Stimulated activated CD8-positive, alpha-beta memory T cell treated with anti-CD3 and anti-CD28 coated beads, Interleukin-7, amount 100 ng/mL, for 4 hours (primary cell): Measurements from ENCODE around the gene IGFBP6.

Experiments
- DNase-seq, 2 donors: peaks; one replicate each; pipeline ENCODE4 v3.0.0-alpha.2; 2020; ENCODE audit warnings: low read depth in 2 of 2

Gene IGFBP6

DNA sequence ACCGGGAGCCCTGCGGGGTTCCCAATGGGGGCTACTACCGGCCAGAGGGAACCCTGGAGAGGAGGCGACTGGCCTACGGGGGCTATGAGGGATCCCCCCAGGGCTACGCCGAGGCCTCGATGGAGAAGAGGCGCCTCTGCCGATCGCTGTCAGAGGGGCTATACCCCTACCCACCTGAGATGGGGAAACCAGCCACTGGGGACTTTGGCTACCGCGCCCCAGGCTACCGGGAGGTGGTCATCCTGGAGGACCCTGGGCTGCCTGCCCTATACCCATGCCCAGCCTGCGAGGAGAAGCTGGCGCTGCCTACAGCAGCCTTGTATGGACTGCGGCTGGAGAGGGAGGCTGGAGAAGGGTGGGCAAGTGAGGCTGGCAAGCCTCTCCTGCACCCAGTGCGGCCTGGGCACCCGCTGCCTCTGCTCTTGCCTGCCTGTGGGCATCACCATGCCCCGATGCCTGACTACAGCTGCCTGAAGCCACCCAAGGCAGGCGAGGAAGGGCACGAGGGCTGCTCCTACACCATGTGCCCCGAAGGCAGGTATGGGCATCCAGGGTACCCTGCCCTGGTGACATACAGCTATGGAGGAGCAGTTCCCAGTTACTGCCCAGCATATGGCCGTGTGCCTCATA lies 37.9 kb upstream of the IGFBP6 start:
- no peak for DNase-seq

DNA sequence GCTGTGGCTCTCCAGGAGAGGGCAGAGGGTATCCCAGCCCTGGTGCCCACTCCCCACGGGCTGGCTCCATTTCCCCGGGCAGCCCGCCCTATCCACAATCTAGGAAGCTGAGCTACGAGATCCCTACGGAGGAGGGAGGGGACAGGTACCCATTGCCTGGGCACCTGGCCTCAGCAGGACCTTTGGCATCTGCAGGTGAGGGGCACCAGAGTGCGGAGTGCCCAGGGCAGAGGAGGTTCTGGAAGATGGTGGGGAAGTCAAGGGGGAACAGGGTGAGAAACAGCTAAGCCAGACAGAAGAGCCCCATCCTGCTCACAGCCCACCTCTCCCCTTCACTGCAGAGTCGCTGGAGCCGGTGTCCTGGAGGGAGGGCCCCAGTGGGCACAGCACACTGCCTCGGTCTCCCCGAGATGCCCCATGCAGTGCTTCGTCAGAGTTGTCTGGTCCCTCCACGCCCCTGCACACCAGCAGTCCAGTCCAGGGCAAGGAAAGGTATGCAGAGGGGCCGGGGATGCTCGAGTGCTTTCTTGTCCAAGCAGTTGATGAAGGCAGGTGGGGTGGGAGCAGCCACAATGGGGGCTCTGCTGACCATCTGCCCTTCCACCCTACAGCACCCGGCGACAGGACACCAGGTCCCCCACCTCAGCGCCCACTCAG lies 37.3 kb upstream of the IGFBP6 start:
- DNase-seq = no peak

DNA sequence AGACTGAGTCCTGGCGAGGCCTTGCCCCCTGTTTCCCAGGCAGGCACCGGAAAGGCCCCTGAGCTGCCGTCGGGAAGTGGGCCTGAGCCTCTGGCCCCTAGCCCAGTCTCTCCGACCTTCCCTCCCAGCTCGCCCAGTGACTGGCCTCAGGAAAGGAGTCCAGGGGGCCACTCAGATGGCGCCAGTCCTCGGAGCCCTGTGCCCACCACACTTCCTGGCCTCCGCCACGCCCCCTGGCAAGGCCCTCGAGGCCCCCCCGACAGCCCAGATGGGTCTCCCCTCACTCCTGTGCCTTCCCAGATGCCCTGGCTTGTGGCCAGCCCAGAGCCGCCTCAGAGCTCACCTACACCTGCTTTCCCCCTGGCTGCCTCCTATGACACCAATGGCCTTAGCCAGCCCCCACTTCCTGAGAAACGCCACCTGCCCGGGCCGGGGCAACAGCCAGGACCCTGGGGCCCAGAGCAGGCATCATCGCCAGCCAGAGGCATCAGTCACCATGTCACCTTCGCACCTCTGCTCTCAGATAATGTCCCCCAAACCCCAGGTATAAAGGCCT lies 36.7 kb upstream of the IGFBP6 start:
- no peak for DNase-seq

DNA sequence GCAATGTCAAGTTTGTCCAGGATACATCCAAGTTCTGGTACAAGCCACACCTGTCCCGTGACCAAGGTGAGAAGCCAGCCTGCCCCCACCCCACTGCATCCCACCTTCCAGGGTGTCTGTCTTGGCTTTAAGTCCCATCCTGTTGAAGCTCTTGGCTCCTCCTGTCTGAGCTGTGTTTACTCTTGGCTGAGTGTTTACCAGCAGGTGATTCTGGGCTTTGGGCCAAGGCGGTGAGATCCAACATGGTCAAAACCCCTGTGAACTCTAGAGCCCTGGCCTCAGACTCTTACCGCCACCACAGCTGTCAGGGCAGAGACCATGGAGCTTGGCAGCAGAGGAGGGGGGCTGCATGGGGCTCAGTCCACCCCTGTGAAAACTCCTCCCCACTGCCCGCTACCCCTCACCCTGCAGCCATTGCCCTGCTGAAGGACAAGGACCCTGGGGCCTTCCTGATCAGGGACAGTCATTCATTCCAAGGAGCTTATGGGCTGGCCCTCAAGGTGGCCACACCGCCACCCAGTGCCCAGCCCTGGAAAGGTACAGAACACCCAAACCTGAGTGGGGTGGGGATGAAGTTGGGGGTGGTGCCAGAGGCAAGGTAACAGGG lies 36.0 kb upstream of the IGFBP6 start:
- no peak for DNase-seq

DNA sequence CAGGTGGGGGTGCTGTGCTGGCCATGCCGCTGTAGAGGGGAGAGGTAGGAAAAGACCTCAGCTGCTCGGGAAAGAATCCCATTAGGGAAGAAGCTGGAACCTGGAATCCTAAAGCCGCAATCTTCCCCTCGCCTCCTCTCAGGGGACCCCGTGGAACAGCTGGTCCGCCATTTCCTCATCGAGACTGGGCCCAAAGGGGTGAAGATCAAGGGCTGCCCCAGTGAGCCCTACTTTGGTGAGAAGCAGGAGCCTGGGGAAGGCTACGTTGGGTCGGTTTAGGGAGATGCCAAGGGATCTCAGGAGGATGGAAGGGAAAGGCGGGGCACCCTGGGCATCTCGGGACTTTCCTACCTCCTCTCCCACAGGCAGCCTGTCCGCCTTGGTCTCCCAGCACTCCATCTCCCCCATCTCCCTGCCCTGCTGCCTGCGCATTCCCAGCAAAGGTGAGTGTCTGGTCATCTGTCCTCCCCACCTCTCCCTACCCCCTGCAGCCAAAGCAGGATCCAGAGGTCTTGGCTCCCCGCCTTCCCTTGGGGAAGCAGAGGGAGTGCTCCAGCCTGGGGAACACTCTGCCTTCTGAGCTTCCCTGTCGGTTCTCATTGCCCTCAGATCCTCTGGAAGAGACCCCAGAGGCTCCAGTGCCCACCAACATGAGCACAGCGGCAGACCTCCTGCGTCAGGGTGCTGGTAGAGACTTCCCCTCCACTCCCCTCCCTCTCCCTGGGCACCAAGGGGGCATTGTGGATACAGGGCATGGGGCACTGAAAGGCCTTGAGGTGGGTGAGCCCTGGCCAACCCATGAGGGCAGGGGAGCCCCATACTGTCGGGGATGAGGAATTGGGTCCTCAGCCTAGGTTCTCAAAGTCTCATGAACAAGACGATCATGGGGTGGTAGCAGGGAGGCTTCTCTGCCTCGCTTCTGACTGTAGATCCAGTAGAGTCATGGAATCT lies 35.2 kb upstream of the IGFBP6 start:
- no peak for DNase-seq

DNA sequence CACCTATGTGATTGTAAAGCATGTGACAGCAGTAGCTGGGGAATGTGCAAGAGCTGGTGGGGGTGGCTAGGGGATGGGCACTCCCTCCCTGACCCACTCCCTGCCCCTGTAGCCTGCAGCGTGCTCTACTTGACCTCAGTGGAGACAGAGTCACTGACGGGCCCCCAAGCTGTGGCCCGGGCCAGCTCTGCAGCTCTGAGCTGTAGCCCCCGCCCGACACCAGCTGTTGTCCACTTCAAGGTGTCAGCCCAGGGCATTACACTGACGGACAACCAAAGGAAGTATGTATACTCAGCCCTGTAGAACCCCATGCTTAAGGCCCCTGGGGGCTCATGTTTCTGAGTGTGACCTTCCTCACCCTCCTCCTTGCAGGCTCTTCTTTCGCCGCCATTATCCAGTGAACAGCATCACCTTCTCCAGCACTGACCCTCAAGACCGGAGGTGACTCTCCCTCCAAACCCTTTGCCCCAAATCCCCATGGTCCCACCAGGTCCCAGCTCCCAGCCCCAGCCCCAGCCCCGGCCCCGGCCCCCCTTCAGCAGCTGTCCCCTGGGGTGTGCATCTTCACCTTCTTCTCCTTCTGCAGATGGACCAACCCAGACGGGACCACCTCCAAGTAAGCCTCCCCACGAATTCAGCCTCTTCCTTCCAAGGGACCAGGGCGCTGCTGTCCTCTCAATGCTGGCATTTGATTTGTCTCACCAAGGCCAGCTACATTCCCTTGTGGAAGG lies 34.3 kb upstream of the IGFBP6 start:
- no peak for DNase-seq

DNA sequence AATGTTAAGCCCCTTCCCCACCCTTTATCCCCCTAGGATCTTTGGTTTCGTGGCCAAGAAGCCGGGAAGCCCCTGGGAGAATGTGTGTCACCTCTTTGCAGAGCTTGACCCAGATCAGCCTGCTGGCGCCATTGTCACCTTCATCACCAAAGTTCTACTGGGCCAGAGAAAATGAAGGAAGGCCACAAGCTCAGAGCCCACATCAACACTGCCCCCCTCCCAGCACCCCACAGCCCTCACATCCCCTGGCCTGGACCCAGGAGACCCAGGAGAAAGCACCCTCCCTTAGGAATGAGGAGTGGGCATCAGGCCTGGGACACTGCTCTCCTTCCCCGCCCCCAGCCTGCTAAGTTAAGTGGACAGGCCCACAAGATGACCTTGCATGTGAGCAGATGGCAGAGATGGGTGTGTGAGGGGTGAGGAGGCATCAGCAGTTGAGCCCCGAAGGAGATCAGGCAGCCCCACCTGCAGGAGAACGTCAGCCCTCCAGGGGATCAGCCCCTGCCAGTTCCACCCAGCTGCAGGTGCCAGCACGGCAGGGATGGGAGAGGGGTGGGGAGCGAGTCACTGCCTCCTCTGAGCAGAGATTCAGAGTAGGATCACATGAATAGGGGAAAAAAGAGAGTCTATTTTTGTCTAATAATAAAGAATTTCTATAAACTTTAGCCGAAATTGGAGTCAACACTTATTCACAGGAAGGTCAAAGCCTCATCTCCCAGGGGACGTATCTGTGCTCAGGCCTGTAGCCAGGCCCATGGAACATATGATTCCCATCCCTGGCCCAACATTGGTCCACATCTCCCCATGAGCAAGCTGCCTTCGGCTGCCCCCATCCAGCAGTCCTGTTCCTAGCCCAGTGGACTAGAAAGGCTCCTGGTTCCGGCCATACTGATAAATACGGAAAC lies 33.5 kb upstream of the IGFBP6 start:
- DNase-seq = no peak

DNA sequence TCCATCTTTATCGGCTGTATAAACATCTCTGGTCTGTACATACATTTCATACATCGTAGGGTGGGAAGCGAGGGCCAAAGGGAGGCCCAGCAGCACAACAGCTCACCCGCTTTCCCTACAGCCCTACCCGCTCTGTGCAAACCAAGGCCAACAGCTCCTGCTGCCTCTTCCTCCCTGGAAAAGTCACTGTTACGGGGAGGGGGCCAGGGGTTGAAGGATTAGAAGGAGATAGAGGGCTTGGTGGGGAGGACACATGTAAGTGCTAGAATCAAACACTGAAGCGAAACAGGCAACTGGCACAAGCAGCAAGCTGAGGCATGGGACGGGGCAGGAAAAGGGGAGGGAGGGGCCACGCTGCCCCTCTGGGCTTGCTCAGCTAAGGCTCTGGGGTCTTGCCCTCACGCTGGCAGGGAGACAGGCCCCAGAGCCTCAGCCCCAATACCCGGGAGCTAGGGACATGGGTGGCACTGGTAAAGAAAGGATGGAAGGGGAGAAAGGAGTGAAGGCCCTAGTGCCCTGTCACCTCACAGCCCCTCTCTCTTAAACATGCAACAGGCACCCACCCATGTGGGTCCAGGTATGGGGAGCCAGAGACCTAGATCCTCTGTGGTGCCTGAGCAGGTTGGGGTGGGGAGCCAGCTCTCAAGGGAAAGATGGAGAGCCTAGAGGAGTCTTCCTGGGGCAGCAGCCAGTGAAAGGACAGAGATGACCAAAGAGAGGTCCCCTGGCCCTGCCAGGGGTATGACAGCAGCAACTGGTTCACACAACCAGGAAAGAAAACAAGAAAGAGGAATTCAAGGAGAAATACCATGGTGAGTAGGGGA lies 32.6 kb upstream of the IGFBP6 start:
- no peak for DNase-seq

DNA sequence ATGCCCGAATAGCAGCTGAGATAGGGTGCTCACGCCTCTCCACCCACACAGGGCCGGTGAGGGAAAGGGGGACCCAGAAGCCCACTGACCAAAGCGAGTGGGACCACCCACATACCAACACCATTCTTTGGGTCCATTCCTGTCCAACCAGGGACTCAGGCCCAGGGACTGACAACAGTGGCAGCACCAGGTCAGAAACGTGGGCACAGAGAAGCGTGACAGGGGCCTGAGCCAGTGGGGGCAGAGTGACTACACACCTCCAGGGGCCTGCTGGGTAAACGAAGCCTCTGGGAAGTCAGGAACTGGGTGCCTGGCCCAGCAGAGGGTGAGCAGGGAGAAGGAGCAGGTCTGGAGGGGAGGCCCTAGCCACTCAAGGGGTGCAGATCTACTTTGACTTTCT lies 32.0 kb upstream of the IGFBP6 start:
- no peak for DNase-seq

DNA sequence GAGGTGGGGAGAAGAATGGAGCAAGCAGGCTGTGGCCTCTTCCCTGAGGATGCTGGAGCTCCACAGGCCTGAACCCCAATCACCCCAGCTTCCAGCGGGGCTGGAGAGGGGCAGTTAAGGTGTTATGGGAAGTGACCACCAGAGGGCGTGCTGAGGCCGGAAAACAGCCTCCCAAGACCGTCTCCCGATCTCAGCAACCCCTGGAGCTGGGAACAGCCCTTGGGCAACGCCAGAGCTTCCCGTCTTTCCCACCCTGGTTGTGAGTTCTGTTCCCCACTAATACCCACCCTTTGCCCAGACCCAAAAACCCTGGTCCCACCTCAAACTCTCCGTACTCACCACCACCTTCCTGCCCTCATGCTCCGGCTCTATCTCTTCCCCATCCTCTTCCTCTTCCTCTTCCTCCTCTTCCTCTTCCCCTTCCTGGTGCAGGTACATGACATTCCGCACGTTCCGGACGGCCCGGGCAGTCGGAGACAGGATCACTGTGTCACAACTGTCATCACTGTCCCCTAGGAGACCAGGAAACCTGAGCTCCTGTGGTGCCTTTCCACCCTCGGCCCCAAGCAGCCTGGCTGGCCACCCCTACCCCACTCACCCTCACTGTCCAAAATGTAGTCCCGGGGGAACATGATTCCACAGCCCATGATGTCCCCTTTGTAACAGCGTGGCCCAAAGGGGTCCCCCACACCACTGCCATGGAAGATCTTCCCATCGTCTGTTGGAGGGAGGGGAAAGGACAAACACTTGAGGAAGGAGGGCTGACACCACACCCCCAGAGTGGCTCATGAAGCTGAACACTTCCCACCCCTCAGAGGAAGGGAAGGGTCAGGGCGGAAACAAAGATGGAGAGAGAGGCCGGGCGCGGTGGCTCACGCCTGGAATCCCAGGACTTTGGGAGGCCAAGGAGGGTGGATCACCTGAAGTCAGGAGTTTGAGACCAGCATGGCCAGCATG lies 31.2 kb upstream of the IGFBP6 start:
- DNase-seq = peak; percentile 26 to 42

DNA sequence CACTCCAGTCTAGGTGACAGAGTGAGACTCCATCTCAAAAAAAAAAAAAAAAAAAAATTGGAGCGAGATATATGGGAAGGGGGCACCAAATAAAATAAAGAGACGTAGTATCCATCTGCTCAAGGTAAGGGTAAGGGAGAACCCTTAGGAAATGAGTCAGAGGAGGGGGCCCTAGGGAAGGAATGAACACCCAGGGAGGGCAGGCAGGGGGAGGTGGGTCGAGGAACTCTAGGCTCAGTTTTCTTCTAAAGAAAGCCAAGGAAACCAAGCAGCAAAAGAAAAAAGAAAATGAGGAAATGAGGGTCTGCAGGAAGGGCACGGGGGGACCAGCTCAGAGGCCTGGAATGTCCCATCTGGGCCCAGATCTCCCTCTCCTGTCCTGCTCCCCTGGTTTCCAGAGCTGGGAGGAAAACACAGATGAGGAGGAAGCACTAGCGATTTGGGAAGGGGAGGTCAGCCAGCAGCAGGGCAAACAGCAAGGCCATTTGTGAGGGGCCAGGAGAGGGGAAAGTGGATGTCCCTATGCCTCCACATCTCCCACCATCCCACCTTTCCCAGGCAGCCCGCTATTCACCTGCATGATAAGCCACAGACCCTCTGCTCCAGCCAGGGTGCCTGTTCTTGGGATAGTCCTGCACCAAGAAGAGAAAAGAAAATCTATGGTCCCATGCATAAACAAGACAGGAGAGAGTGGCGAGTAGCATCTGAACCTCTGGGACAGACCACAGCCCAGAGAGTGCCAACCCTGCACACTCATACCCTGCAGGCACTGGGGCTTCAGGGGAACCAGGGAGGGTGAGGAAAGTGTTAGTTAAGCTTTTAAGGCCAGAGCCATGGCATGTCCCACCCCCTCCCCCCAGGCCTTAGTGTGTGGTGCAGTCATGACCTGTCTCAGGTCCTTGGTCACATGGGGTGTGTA lies 30.1 kb upstream of the IGFBP6 start:
- DNase-seq = no peak

DNA sequence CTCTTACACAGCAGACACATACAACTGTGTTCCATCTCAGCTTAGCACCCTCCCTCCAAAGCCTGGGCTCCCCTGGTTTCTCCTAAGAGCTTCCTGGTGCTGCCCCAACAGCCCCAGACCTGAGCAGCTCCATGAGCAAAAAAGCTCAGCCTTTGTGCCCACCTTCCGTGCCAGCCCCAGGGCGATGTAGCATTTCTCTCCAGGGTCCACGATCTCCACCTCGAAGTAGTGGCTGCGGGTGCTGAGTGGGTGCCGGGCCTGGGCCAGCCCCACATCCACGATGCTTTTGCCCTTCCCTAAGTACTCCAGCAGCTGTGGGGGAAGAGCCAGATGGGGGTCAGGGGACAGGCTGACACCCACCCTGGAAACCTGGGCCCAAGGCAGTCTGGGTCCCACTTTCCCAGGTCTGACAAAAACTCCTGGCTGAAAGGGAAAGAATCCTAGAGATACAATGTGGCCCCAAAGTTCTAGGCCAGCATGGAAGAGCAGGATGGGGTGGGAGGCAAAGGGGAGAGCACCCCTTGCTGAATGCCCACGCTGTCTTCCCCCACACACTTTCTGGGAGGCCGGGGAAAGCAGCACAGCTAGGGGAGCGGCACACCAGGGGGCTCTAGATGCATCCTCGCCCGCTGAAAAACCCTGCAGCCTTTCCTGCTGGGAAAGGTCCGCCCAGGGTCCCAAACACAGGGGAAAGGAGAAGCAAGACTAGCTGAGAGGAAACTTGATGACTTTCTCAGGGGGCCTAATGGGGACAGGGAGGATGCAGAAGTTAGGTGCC lies 29.3 kb upstream of the IGFBP6 start:
- no peak for DNase-seq

DNA sequence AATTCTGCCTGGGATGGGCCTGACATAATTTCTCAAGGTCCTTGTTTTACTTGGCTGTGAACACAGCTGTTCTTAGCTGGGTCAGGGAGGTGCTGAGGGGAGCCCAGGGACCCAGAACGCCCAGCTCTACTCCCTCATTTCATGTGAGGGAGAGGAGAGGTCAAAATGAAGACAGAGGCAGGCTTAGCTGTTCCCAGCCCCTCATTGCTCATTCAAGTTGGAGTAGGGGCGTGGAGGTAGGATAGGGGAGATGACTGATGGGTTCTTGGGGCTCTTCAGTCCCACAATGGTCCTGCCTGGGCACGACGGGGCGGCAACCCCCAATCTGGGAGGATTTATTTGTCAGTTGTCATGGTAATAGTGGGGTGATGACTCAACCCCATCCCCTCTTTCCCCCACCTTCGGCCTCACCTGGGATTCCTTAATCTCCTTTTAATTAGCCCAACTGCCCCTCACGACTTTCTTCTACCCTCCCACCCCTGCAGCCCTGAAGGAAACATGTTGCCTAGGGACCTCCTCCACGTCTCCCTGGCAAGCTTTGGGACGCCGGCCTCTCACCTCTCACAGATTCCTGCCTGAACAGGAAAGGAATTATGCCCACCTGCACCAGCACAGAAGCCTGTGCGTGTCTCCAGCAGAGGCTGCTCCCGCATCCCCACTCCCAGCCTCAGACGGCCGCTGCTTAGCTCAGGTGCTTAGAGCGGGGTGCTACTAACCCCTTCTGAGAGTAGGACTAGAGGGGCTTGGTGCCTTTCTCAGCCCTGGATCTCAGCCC lies 28.5 kb upstream of the IGFBP6 start:
- DNase-seq = no peak

DNA sequence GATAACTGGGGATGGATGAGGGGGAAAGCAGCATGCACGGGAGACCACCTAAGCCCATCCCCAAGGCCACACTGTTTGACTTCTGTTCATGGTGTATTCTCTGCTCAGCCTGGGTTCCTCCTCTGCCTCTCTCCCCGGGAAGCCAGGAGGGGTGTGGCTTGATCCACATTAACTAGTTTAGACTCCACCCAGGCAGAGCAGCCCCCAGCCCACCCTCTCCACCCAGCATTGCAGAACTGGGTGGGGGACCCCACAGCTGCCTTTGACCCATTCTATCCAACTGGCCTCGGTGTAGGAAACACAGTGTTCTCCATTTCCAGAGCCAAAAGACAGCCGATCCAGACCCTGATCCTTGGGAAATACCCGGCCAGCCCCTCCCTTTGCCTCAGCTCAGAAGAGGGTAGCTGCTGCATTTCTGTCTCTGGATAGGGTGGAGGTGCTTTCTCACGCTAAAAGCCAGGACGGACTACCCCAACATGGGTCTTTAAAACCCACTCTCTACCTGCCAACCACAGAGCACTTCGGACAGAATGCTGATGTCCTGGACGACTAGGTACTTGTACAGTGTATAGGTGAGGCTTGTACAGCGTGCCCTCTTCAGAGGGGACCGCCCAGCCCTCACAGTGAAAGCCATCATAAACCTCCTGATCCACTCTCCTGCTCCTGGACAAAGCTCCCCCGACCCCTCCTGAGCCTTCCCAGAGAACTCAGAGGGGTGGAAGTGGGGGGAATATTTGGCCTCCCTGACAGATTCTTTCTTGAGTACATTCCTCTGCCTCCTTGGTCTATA lies 27.7 kb upstream of the IGFBP6 start:
- no peak for DNase-seq
